DMS 273 (cell line): ENCODE measurements around the gene PIP4K2A.

Source experiments
- DNase-seq: peaks from one replicate; lab custom pipeline; 2025; ENCODE audit not compliant: unreplicated experiment; lab: John Stamatoyannopoulos, UW

The PIP4K2A gene

GRCh38 chr10:22560913-22561239 is 153.5 kb downstream of the PIP4K2A start:
- no peak for DNase-seq

- DNase-seq = no peak
Measured at GRCh38 chr10:22560096-22560912, 154.1 kb downstream of the PIP4K2A start.

GRCh38 chr10:22557321-22557720 is 157.1 kb downstream of the PIP4K2A start:
- DNase-seq = no peak

GRCh38 chr10:22556774-22557173 is 157.6 kb downstream of the PIP4K2A start:
- no peak for DNase-seq

- no peak for DNase-seq
Measured at GRCh38 chr10:22554461-22555182, 159.8 kb downstream of the PIP4K2A start.

GRCh38 chr10:22553452-22553995 is 160.9 kb downstream of the PIP4K2A start:
- DNase-seq = no peak

GRCh38 chr10:22552888-22553378 is 161.4 kb downstream of the PIP4K2A start:
- DNase-seq = no peak

- DNase-seq = no peak
Measured at GRCh38 chr10:22551681-22552365, 162.6 kb downstream of the PIP4K2A start.

GRCh38 chr10:22550732-22551131 is 163.6 kb downstream of the PIP4K2A start:
- DNase-seq = peak; percentile 64

- no peak for DNase-seq
Measured at GRCh38 chr10:22548344-22548743, 166.0 kb downstream of the PIP4K2A start.

GRCh38 chr10:22545643-22546042 is 168.7 kb downstream of the PIP4K2A start:
- no peak for DNase-seq

- DNase-seq = no peak
Measured at GRCh38 chr10:22544325-22545068, 169.9 kb downstream of the PIP4K2A start.

- no peak for DNase-seq
Measured at GRCh38 chr10:22542773-22543172, 171.6 kb downstream of the PIP4K2A start.

GRCh38 chr10:22541900-22542299 is 172.5 kb downstream of the PIP4K2A start:
- DNase-seq = no peak

- no peak for DNase-seq
Measured at GRCh38 chr10:22539579-22540298, 174.6 kb downstream of the PIP4K2A start.

- no peak for DNase-seq
Measured at GRCh38 chr10:22537810-22538209, 176.6 kb downstream of the PIP4K2A start.

GRCh38 chr10:22536620-22537019 is 177.8 kb downstream of the PIP4K2A start:
- DNase-seq = no peak

GRCh38 chr10:22534849-22535604 is 179.4 kb downstream of the PIP4K2A start:
- DNase-seq = no peak

GRCh38 chr10:22531441-22531840 is 182.9 kb downstream of the PIP4K2A start:
- no peak for DNase-seq
